ENCODE measurements around the gene SCGB1D1.
"Not testable (repeated sequence)": the region's sequence is repeated elsewhere in the genome, so short reads cannot be mapped to it uniquely, and the experiment has no call there.

The SCGB1D1 gene

GRCh38 chr11:62166371-62166770 lies 23.6 kb upstream of the SCGB1D1 start:
- DNase-seq (ENCODE audit: low read depth): no peak

DNA sequence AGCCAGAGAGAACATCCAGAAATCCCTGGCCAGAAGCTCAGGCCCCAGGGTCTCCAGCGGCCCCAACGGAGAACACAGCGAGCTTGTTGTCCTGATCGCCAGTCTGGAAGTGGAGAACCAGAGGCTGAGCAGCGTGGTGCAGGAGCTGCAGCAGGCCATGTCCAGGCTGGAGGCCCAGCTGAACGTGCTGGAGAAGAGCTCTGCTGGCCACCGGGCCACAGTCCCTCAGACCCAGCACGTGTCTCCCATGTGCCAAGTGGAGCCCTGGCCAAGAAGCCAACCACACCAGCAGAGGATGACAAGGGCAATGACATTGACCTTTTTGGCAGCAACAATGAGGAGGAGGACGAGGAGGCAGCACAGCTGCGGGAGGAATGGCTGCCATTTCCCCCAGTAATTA lies 20.6 kb upstream of the SCGB1D1 start:
- DNase-seq (ENCODE audit: low read depth): no peak

- no peak for DNase-seq (ENCODE audit: low read depth)
Observed at GRCh38 chr11:62169935-62170334, 20.1 kb upstream of the SCGB1D1 start.

GRCh38 chr11:62171261-62171723 lies 18.7 kb upstream of the SCGB1D1 start:
- DNase-seq (ENCODE audit: low read depth): peak; percentile 59

DNA sequence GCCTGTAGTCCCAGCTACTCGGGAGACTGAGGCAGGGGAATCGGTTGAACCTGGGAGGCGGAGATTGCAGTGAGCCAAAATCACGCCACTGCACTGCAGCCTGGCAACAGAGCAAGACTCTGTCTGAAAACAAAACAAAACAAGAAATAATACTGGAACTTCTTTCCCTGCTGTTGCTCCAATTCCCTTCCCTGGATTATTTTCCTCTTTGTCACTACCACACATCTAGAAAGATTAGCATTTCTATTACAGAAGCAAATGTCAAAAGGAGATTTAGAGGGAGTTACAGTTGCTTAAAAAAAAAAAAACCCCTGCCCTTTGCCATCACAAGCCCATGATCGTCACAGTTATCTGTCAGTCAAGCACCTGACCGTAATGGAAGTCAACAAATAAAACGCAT lies 17.7 kb upstream of the SCGB1D1 start:
- DNase-seq (ENCODE audit: low read depth): no peak

- DNase-seq (ENCODE audit: low read depth): no peak
Observed at GRCh38 chr11:62176766-62177165, 13.2 kb upstream of the SCGB1D1 start.

DNA sequence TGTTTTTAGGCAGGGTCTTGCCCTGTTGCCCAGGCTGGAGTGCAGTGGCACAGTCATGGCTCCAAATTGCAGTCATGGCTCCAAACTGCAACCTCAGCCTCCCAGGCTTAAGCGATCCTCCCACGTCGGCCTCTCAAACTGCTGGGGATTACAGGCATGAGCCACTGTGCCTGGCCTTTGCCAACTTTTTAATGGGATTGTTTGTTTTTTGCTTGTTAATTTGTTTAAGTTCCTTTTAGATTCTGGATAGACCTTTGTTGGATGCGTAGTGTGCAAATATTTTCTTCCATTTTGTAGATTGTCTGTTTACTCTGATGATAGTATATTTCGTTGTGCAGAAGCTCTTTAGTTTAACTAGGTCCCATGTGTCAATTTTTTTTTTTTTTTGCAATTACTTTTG lies 10.0 kb upstream of the SCGB1D1 start:
- DNase-seq (ENCODE audit: low read depth): no peak

DNA sequence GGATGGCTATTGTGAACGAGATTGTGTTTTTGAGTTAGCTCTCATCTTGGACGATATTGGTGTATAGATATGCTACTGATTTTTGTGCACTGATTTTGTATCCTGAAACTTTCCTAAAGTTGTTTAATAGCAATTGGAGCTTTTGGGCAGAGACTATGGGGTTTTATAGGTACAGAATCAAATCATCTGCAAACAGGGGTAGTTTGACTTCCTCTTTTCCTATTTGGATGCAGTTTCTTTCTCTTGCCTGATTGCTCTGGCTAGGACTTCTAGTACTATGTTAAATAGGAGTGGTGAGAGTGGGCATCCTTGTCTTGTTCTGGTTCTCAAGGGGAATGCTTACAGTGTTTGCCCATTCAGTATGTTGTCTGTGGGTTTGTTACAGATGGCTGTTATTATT lies 8.9 kb upstream of the SCGB1D1 start:
- DNase-seq (ENCODE audit: low read depth): no peak

DNA sequence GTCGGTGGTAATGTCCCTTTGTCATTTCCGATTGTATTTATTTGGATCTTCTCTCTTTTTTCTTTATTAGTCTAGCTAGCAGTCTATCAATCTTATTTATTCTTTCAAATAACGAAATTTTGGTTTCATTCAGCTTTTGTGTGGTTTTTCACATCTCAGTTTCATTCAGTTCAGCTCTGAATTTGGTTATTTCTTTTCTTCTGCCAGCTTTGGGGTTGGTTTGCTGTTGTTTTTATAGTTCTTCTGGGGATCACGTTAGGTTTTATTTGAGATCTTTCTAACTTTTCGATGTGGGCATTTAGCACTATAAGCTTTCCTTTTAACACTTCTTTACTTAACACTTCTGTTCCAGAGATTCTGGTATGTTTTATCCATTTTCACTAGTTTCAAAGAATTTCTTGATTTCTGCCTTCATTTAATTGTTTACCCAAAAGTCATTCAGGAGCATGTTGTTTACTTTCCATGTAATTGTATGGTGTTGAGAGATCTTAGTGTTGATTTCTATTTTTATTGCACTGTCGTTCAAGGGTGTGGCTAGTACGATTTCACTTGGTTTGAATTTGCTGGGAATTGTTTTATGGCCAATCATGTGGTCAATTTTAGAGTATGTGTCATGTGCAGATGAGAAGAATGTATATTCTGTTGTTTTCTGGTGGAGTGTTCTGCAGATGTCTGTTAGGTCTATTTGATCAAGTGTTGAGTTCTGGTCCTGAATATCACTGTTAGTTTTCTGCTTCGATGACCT lies 7.7 kb upstream of the SCGB1D1 start:
- no peak for DNase-seq (ENCODE audit: low read depth)

- DNase-seq (ENCODE audit: low read depth): no peak
Observed at GRCh38 chr11:62186195-62186594, 3.8 kb upstream of the SCGB1D1 start.

DNA sequence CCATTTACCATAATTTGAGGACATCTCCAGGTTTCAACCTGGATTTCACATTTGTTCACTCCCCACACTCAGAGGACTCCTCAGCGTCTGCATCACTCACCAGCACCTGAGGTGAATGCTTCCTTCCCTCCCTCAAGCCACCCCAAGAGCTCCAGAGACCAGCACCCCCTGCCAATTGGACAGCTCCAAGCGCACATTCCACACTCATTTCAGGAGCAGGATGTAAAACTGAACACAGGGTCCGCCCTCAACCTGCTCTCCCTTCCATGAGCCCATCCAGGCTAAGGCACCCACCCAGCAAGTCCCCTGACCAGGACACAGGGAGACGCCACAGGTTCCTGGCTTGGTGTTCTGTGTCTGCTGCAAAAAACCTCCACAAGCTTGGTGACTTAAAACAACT lies 3.9 kb downstream of the SCGB1D1 start:
- DNase-seq (ENCODE audit: low read depth): no peak

- not testable (repeated sequence) for DNase-seq (ENCODE audit: low read depth)
Observed at GRCh38 chr11:62195010-62195409, 5.0 kb downstream of the SCGB1D1 start.

- DNase-seq (ENCODE audit: low read depth): no peak
Observed at GRCh38 chr11:62195945-62196344, 5.9 kb downstream of the SCGB1D1 start.

GRCh38 chr11:62197400-62197799 lies 7.4 kb downstream of the SCGB1D1 start:
- DNase-seq (ENCODE audit: low read depth): not testable (repeated sequence)

- DNase-seq (ENCODE audit: low read depth): no peak
Observed at GRCh38 chr11:62201376-62201775, 11.4 kb downstream of the SCGB1D1 start.

DNA sequence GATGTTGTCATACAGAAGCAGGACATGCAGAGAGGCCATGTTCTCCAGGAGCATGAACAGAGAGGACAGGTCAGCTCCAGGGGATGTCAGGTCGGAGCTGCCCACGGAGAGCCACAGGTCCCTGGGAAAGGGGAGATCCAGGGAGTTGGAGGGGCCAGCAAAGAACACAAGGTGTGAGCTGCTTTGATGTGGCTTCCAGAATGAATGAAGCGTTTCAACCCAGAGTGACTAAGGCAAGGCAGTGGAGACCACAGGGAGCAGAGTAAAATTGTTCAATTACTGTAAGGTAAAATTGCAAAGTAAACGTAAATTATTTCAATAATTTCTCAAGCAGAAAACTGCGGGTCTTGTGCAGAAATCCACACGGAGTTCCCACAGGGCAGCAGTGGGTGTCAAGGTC lies 12.9 kb downstream of the SCGB1D1 start:
- no peak for DNase-seq (ENCODE audit: low read depth)

DNA sequence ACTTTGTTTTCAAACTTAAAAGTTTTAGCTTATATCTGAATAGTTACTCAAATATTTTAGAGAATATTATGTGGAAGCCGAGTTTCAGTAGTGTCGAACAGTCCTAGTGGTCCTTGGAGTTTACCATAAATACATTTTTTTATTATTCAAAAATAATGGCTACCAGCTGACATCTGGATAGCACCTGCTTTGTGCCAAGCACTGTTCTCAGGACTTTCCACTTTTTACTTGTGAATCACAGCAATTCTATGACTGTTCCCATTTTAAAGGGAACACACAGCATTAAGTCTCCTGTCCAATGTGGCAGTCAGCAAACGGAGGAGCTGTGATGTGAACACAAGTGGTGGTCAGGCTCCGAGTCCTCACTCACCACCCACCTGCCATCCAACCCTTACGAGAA lies 14.4 kb downstream of the SCGB1D1 start:
- DNase-seq (ENCODE audit: low read depth): no peak

DNA sequence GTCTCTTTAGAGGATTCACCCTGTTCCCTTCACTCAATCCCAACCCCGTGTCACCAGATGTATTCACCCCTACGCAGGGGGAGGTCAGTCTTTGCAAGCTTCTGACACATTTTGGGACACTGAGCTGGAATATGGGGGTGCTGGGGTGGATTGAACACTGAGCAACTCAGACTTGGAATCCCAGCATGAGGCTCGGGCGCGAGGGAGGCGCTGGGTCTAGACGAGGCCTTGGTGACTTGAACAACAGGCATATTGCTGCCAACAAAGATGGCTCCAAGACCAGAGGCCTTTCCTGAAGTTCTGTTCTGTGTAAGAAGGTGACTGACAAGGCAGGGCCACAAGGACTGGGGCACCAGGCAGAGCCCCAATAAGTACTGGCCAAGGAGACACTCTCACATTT lies 15.4 kb downstream of the SCGB1D1 start:
- DNase-seq (ENCODE audit: low read depth): no peak

GRCh38 chr11:62206276-62207066 lies 16.5 kb downstream of the SCGB1D1 start:
- DNase-seq (ENCODE audit: low read depth): not testable (repeated sequence)

GRCh38 chr11:62208785-62209144 lies 18.7 kb downstream of the SCGB1D1 start:
- DNase-seq (ENCODE audit: low read depth): no peak

GRCh38 chr11:62217191-62217748 lies 27.3 kb downstream of the SCGB1D1 start:
- DNase-seq (ENCODE audit: low read depth): no peak

DNA sequence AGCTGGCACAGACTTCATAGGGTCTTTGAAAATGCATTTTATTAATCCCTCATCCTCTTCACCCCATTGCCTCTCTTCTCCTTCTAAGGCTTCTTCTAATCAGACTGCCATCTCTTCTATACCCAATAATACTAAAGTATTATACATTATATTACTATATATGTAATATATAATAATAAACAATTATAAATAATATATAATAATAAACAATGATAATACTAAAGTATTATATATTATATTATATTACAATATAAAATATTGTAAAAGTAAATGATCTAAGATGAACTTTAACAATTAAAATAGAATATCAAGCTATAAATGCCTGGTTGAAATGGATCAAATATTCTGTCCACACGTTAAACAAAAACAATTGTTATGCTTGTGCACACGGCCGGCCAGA lies 31.5 kb downstream of the SCGB1D1 start:
- DNase-seq (ENCODE audit: low read depth): no peak

GRCh38 chr11:62223095-62223494 lies 33.1 kb downstream of the SCGB1D1 start:
- no peak for DNase-seq (ENCODE audit: low read depth)

Data from stimulated activated CD8-positive, alpha-beta memory T cell treated with anti-CD3 and anti-CD28 coated beads, Interleukin-4, amount 100 ng/mL, for 24 hours (primary cell).